ENCODE results near the gene HDHD2.

DNA sequence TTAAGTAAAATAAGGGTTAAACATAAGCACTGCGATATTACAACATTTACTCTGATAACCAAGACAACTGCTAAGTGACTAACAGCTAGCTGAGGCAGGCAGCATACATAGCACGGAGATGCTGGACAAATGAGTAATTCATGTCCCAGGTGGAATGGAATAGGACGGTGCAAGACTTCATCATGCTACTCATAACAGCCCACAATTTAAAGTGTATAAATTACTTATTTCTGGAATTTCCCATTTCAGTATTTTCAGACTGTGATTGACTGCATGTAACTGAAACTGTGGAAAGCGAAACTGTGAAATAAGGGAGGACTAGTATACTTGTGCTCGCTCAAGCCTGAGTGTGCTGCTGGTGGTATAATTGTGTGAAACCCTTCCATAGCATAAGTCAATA is 12.9 kb upstream of the HDHD2 start:
- TF ChIP-seq, protein P1, sequence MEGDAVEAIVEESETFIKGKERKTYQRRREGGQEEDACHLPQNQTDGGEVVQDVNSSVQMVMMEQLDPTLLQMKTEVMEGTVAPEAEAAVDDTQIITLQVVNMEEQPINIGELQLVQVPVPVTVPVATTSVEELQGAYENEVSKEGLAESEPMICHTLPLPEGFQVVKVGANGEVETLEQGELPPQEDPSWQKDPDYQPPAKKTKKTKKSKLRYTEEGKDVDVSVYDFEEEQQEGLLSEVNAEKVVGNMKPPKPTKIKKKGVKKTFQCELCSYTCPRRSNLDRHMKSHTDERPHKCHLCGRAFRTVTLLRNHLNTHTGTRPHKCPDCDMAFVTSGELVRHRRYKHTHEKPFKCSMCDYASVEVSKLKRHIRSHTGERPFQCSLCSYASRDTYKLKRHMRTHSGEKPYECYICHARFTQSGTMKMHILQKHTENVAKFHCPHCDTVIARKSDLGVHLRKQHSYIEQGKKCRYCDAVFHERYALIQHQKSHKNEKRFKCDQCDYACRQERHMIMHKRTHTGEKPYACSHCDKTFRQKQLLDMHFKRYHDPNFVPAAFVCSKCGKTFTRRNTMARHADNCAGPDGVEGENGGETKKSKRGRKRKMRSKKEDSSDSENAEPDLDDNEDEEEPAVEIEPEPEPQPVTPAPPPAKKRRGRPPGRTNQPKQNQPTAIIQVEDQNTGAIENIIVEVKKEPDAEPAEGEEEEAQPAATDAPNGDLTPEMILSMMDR (optimal IDR thresholded peaks at IDR 0.05 in 1 of 3, IDR thresholded peaks at IDR 0.05 in 1 of 3, conservative IDR thresholded peaks at IDR 0.05 in 1 of 3; ENCODE audit: extremely low read depth in 1 of 3, insufficient read depth in 2 of 3, low read length in 3 of 3) = no peak
- no peak for TF ChIP-seq EZH2 (IDR thresholded peaks at IDR 0.05; ENCODE audit: low read length)

All from keratinocyte (primary cell).